ENCODE measurements around the gene SYMPK.

SYMPK gene

GRCh38 chr19:45852145-45852750 is 10.7 kb downstream of the SYMPK start:
- H3K4me3 ChIP-seq (ENCODE audit: low read length): no peak overlapping the region
- no peak for TF ChIP-seq CTCF (conservative IDR thresholded peaks at IDR 0.05; ENCODE audit: low read length)
- DNase-seq (ENCODE audit: low read depth): no peak

GRCh38 chr19:45848922-45849321 is 14.0 kb downstream of the SYMPK start:
- TF ChIP-seq CTCF (conservative IDR thresholded peaks at IDR 0.05; ENCODE audit: low read length): peak; percentile 33; the same call in 1 of the 2 replicates
- H3K4me3 ChIP-seq (ENCODE audit: low read length): no peak overlapping the region
- no peak for DNase-seq (ENCODE audit: low read depth)

- DNase-seq (ENCODE audit: low read depth): no peak
- no peak for TF ChIP-seq CTCF (conservative IDR thresholded peaks at IDR 0.05; ENCODE audit: low read length)
- no peak overlapping the region for H3K4me3 ChIP-seq (ENCODE audit: low read length)
Measured at GRCh38 chr19:45847663-45848062, 15.3 kb downstream of the SYMPK start.

- no peak for DNase-seq (ENCODE audit: low read depth)
- no peak overlapping the region for H3K4me3 ChIP-seq (ENCODE audit: low read length)
- TF ChIP-seq CTCF (conservative IDR thresholded peaks at IDR 0.05; ENCODE audit: low read length): no peak
Measured at GRCh38 chr19:45842198-45842597, 20.7 kb downstream of the SYMPK start.

- no peak for TF ChIP-seq CTCF (conservative IDR thresholded peaks at IDR 0.05; ENCODE audit: low read length)
- H3K4me3 ChIP-seq (ENCODE audit: low read length): no peak overlapping the region
- DNase-seq (ENCODE audit: low read depth): no peak
Measured at GRCh38 chr19:45834970-45835369, 28.0 kb downstream of the SYMPK start.

GRCh38 chr19:45828945-45829344 is 34.0 kb downstream of the SYMPK start:
- no peak overlapping the region for H3K4me3 ChIP-seq (ENCODE audit: low read length)
- TF ChIP-seq CTCF (conservative IDR thresholded peaks at IDR 0.05; ENCODE audit: low read length): no peak
- no peak for DNase-seq (ENCODE audit: low read depth)

- no peak for TF ChIP-seq CTCF (conservative IDR thresholded peaks at IDR 0.05; ENCODE audit: low read length)
- no peak for DNase-seq (ENCODE audit: low read depth)
- H3K4me3 ChIP-seq (ENCODE audit: low read length): no peak overlapping the region
Measured at GRCh38 chr19:45828523-45828922, 34.4 kb downstream of the SYMPK start.

Data from AG10803 (cell line).